Measurements from ENCODE around the gene TEDC1. TPM values are rescaled to one million over a fixed set of nuclear protein-coding genes. Genes with fewer than 3 reads are reported as not detected.

Gene TEDC1
- total RNA-seq, 2 experiments from 2014 or later = 43.3 to 47.6 TPM

DNA sequence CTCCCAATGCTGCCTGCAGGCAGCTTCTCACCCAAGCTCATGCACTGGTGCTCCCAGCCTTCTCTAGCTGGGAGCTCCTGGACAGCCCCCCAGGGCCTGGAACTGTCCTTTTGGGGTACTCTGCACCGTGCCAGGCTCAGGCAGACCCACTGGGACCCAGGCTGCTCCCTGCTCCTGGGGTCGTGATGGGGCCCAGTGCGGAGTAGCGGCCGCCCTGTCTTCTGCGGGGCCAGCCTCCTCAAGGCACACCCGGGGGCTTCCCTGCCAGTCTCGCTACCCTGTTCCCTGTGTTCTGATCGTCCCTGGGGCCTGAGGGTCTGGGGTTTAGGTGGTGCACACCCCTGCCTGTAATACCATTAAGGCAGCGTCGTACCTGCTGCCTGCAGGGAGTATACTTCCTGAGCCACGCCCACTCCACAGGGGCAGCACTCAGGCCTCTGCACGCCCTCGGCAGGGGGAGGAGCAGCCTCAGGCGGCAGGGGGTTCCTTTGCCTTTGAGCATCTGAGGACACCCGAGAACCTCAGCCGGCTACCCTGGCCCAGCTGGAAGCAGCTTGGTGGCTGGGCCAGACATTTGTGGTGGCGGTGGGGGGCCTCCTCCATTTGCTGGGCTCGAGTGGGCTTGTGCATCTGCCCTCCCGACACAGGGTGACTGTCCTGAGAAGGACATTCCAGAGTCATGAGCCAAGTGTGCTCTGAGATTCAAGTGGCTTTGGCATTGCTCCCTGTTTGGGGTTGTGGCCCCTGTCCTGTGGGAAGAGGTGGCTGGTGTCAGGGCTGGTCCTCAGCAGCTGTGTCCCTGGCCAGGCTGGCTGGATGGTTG, 25.6 kb upstream of the TEDC1 start:
- peaks cover 2% of the 10 kb centered on the region for H3K36me3 Mint-ChIP-seq
- H3K27me3 Mint-ChIP-seq = no peaks in the 10 kb centered on the region
- no peaks in the 10 kb centered on the region for H3K4me1 Mint-ChIP-seq
- DNase-seq = no peak
- ATAC-seq (ENCODE audit: low read depth) = no peak
- H3K4me3 Mint-ChIP-seq = no peak overlapping the region
- POLR2A ChIA-PET = no interaction called here
- no peaks in the 10 kb centered on the region for H3K9me3 Mint-ChIP-seq
- no peak overlapping the region for H3K27ac Mint-ChIP-seq

DNA sequence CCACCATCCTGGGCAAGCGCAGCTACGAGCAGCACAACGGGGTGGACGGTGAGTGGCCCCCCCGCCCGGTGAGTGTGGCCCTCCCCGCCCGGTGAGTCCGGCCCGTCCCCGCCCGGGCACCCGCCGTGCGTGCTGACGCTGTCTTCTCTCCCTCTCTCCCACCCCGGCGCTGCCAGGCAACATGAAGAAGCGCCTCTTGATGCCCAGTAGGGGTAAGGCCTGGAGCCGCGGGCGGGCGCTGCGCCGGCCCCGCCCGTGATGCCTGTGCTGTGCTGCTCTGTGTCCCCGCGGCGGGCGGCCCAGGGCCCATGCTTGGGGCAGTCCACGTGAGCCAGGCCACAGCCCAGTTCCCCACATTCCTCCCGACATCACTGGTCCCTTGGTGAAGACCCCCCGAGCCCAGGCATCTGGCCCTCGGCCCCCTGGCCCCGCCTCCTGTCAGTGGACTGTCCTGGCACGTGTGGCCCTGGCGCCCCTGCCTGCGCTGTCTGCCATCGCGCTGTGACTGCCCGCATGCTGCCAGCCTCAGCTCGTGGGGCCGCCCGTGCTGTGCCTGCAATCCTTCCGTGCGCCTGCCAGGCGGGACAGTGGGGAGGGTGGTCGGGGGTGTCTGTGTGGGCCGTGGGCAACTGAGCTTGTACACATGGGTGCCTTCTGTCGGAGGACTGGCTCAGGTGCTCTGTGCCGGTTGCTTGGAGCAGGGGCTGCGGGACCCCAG, 24.4 kb upstream of the TEDC1 start:
- H3K4me3 Mint-ChIP-seq = no peak overlapping the region
- no peaks in the 10 kb centered on the region for H3K9me3 Mint-ChIP-seq
- ATAC-seq (ENCODE audit: low read depth) (no peak), DNase-seq (no peak)
- peaks cover 2% of the 10 kb centered on the region for H3K36me3 Mint-ChIP-seq
- no peaks in the 10 kb centered on the region for H3K4me1 Mint-ChIP-seq
- H3K27ac Mint-ChIP-seq = no peak overlapping the region
- POLR2A ChIA-PET = interaction anchor here (0.6 kb wide), 1 partner anchor 38 kb away, joined by 4 read pairs; no protein-coding TSS in a partner anchor
- H3K27me3 Mint-ChIP-seq = no peaks in the 10 kb centered on the region

DNA sequence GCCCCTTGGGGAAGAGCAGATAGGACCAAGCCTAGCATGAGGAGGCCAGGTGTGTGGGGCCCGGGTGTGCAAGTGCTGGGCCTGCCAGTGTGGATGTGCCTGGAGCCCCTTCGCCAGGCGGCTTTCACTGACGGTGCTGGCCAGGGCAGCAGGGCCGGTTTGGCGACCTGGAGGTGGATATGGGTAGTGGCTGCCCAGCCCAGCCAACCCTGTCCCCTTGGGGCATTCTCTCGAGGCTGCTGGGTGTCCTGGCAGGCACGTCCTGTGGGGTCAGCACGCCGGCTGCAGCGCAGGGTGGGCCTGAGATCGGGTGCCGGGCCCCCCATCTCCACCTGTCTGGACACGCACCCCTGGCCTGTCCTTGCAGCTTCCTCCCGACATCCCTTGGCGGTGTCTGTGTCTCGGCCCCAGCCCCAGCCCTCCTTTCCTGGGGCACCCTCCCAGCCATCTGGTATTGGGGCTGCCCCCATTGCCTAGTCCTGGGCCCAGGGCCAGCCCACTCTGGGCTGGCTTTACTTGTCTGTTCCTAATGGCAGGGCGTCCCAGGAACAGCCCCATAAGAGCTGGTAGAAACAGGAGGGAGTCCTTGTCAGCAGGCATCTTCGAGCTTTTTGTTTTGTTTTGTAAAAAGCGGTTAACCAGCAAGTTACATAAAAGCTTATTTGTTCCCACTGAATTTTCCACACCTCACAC, 23.7 kb upstream of the TEDC1 start:
- no peak overlapping the region for H3K4me3 Mint-ChIP-seq
- no peak for ATAC-seq (ENCODE audit: low read depth)
- POLR2A ChIA-PET = interaction anchor here (0.6 kb wide), 1 partner anchor 38 kb away, joined by 4 read pairs; no protein-coding TSS in a partner anchor

DNA sequence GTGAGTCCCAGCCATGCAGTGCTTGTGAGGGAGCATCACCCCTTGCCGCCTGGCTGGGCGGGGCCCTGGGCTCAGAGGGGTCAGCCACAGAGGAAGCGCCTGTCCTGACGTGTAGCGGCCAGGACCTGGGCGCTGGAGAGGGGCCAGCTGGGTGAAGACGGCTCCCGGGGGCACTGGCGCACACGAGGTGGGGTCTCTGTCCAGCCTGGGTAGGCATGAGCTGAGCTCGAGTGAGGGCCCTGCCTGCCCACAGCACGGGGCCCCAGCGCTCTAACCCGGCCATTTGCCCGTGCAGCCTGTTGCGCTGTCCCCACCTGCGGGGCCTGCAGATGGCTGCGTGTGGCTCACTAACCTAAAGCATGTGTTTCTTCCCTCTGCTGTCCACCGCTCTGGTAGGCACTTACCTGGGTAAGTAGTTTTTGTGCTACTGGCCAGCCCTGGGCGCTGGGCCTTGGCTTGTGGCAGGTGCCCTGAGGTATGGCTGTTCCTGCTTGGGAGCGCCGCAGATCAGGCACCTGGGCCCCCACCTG, 23.0 kb upstream of the TEDC1 start:
- H3K36me3 Mint-ChIP-seq = peaks cover 2% of the 10 kb centered on the region
- DNase-seq (no peak), ATAC-seq (ENCODE audit: low read depth) (no peak)
- H3K4me3 Mint-ChIP-seq = no peak overlapping the region
- no peaks in the 10 kb centered on the region for H3K27me3 Mint-ChIP-seq
- no peak overlapping the region for H3K27ac Mint-ChIP-seq
- no peaks in the 10 kb centered on the region for H3K9me3 Mint-ChIP-seq
- no peaks in the 10 kb centered on the region for H3K4me1 Mint-ChIP-seq
- POLR2A ChIA-PET = no interaction called here

More for the DNA sequence above, 23.7 kb upstream of the TEDC1 start:
- Mint-ChIP-seq H3K9me3 (no peaks in the 10 kb centered on the region), H3K27me3 (no peaks in the 10 kb centered on the region), H3K4me1 (no peaks in the 10 kb centered on the region), H3K27ac (no peak overlapping the region), H3K36me3 (peaks cover 2% of the 10 kb centered on the region)
- DNase-seq = no peak

DNA sequence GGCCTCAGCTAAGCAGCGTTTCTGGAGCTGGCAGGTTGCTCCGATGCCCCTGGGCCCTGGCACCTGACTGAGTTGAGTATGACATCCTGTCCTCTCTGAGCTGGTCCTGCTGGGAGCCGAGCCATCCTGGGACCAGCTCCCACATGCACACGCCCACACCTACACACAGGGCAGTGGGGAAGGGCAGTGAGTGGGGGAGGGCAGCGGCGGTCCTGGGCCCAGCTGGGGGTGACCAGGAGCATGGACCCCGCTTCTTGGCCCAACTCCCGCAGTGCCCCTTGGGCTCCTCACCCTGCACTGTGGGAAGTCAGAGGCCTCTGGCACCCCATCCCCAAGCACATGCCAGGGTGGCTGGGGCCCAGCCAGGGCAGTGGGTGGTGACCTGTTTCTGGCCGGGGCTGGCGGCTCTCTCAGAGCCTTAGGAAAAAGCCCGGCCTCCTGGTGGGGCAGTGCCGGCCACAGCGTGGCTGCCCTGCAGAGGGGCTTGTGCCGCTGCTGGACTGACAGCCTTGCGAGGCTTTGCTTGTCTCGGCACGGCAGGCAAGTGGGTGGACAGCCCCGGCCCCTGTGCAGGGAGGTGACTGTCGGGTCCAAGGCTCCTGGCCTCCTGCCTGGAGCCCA, 22.3 kb upstream of the TEDC1 start:
- Mint-ChIP-seq H3K9me3 (no peaks in the 10 kb centered on the region), H3K27ac (no peak overlapping the region), H3K4me1 (no peaks in the 10 kb centered on the region), H3K4me3 (no peak overlapping the region), H3K27me3 (no peaks in the 10 kb centered on the region), H3K36me3 (no peaks in the 10 kb centered on the region)
- no peak for ATAC-seq (ENCODE audit: low read depth)
- no peak for DNase-seq
- POLR2A ChIA-PET = no interaction called here

DNA sequence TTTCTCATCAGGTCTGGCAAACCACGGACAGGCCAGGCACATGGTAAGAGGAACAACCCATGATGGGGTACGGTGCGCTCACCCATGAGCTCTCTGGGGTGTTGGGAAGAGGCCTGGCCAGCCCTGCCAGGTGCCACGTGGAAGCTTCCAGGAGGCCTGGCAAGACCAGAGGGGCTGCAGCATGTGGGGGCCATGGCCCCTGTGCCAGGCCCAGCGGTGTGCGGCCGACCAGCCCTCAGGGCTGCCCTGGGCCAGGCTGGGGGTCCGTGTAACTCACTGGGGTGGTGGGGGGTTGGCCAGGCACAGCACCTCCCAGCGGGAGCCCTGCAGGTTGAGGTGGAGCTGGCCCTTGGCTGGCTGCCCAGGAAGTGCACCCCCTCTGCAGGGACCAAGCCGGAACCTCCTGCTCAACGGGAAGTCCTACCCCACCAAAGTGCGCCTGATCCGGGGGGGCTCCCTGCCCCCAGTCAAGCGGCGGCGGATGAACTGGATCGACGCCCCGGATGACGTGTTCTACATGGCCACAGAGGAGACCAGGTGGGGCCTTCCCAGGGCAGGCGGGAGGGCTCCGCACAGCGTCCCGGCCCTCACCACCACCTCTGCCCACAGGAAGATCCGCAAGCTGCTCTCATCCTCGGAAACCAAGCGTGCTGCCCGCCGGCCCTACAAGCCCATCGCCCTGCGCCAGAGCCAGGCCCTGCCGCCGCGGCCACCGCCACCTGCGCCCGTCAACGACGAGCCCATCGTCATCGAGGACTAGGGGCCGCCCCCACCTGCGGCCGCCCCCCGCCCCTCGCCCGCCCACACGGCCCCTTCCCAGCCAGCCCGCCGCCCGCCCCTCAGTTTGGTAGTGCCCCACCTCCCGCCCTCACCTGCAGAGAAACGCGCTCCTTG, 21.3 kb upstream of the TEDC1 start:
- Mint-ChIP-seq H3K9me3 (no peaks in the 10 kb centered on the region), H3K4me3 (no peak overlapping the region), H3K4me1 (no peaks in the 10 kb centered on the region), H3K27me3 (no peaks in the 10 kb centered on the region), H3K36me3 (no peaks in the 10 kb centered on the region), H3K27ac (no peak overlapping the region)
- POLR2A ChIA-PET = no interaction called here
- no peak for ATAC-seq (ENCODE audit: low read depth)
- DNase-seq = no peak

DNA sequence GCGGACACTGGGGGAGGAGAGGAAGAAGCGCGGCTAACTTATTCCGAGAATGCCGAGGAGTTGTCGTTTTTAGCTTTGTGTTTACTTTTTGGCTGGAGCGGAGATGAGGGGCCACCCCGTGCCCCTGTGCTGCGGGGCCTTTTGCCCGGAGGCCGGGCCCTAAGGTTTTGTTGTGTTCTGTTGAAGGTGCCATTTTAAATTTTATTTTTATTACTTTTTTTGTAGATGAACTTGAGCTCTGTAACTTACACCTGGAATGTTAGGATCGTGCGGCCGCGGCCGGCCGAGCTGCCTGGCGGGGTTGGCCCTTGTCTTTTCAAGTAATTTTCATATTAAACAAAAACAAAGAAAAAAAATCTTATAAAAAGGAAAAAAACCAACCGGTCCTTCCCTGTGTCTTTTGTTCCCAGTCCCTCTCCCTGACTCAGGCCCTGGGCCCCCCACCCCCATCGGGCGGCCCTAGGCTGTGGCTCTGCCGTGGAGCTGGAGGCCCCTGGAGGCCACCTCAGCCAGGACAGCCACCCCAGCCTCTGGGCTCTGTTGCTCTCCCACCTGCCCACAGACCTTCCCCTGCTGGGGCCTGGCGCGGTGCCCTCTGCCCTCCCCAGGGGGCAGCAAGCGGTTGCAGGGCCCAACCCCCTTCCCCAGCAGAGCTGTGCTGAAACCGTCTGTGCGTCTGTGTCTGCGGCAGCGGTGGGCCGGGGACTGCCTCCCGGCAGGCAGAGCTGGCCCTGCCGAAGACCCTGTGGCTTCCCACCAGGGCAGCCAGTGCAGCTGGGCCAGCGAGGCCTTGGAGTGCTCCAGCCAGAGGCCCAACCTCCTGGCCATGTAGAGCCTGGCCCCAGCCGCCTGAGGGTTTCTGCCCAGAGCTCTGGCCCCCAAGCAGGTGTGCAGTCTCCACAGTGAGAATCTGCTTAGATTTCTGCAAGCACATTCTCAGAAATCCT, 20.4 kb upstream of the TEDC1 start:
- H3K9me3 Mint-ChIP-seq = no peaks in the 10 kb centered on the region
- DNase-seq = no peak
- POLR2A ChIA-PET = no interaction called here
- peaks cover 2% of the 10 kb centered on the region for H3K27me3 Mint-ChIP-seq
- H3K36me3 Mint-ChIP-seq = no peaks in the 10 kb centered on the region
- no peak overlapping the region for H3K27ac Mint-ChIP-seq
- no peak overlapping the region for H3K4me3 Mint-ChIP-seq
- no peak for ATAC-seq (ENCODE audit: low read depth)
- no peaks in the 10 kb centered on the region for H3K4me1 Mint-ChIP-seq

DNA sequence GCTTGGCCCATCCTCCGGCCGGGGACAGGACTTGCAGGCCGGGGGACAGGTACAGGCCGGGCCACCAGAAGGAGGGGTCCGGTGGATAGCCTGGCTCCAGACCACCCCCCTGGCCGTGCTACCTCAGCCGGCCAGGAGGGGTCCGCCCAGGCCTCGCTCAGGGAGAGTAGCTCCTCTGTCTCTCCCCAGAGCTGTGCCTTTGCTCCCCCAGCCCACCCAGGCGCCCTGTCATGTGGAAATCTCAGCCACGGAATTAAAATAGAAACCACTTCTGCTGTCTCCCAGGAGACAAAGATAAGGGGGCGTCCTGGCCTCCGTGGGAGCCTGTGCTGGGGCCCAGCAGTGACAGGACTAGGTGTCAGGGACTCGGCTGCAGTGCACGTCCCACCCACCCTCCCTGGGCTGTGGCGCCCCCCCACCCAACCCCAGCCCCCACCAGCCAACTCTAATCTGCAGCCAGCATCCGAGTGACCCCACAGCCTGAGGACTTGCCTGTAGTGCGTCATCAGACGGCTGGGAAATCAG, 19.7 kb upstream of the TEDC1 start:
- ATAC-seq (ENCODE audit: low read depth) = no peak
- POLR2A ChIA-PET = interaction anchor here (1.9 kb wide), 1 partner anchor 10 kb away, joined by 5 read pairs; no protein-coding TSS in a partner anchor
- Mint-ChIP-seq H3K4me1 (no peaks in the 10 kb centered on the region), H3K36me3 (no peaks in the 10 kb centered on the region), H3K27ac (no peak overlapping the region), H3K4me3 (no peak overlapping the region), H3K27me3 (peaks cover 9% of the 10 kb centered on the region), H3K9me3 (no peaks in the 10 kb centered on the region)
- DNase-seq = no peak

DNA sequence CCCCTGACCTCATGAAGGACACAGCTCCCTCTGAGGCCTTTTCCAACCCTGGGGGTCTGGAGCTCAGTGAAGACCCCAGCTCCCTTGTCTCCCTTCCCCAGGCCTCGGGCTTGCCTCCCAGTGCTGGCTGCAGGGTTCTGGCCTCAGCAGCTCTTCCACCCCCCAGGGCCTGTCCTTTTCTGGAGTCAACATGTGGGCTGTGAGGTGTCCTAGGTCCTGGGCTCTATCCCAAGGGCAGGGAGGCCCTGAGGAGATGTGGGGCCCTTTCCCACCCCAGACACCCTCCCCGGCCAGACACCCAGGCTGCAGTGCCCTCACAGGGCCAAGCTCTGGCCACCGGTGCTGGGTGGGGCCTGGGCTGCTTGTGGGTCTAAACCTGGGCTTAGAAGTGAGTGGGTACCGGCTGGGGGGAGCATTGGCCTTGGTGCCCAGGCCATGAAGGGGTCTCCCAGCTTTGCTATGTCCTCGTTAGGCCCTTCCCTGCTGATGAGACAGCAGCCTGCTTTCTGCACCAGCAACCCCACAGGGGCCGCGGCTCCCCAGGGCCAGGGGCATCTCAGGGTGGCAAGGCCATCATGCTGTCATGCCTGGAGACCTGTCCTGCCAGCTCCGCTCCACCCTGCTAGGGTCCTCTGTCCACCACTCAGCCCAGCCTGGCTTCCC, 19.1 kb upstream of the TEDC1 start:
- Mint-ChIP-seq H3K4me1 (no peaks in the 10 kb centered on the region), H3K4me3 (no peak overlapping the region), H3K27ac (no peak overlapping the region), H3K36me3 (no peaks in the 10 kb centered on the region), H3K27me3 (peaks cover 9% of the 10 kb centered on the region), H3K9me3 (no peaks in the 10 kb centered on the region)
- ATAC-seq (ENCODE audit: low read depth) (no peak), DNase-seq (no peak)
- POLR2A ChIA-PET = interaction anchor here (1.9 kb wide), 1 partner anchor 9 kb away, joined by 5 read pairs; no protein-coding TSS in a partner anchor

DNA sequence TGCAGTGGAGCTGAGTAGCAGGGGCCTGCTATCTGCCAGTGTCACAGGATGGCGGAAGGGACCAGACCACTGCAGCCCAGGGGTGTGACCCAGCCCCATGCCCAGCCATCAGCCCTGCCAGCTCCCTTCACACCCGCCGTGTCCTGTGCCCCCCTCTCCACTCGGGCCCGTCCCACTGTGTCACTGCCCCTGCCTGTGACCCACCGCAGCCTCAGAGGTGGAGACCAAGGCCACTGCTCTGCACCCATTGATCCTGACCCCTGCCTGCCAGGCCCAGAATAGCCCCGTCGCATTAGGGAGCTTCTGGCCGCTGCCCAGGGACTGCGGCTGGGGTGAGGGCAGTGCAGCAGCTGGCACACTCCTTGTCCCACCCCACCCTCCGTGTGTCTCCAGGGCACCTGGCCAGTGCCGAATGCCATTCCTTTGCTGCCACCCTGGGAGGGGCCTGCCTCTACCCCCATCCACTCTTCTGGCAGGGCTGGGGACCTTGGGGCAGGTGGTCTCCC, 18.5 kb upstream of the TEDC1 start:
- Mint-ChIP-seq H3K27ac (no peak overlapping the region), H3K27me3 (peaks cover 14% of the 10 kb centered on the region), H3K4me3 (no peak overlapping the region), H3K4me1 (peaks cover 2% of the 10 kb centered on the region), H3K9me3 (no peaks in the 10 kb centered on the region), H3K36me3 (peaks cover 3% of the 10 kb centered on the region)
- DNase-seq (no peak), ATAC-seq (ENCODE audit: low read depth) (no peak)
- POLR2A ChIA-PET = interaction anchor here (1.9 kb wide), 1 partner anchor 8 kb away, joined by 5 read pairs; no protein-coding TSS in a partner anchor

All from activated naive CD8-positive, alpha-beta T cell treated with anti-CD3 and anti-CD28 coated beads, Interleukin-2, amount 10 ng/mL, durations not matched to agents 7 days and 5 days (primary cell).